Fibroblast of skin of right quadriceps (primary cell): Measurements from ENCODE around the gene VPS13D.
A peak's percentile ranks its signal among the peaks of the same experiment; 100 is the strongest.
"Not testable (repeated sequence)": the region's sequence is repeated elsewhere in the genome, so short reads cannot be mapped to it uniquely, and the experiment has no call there.

ENCODE experiments used
- DNase-seq: peaks from one replicate; pipeline ENCODE4 v3.0.0-alpha.2; 2013

The VPS13D gene

DNA sequence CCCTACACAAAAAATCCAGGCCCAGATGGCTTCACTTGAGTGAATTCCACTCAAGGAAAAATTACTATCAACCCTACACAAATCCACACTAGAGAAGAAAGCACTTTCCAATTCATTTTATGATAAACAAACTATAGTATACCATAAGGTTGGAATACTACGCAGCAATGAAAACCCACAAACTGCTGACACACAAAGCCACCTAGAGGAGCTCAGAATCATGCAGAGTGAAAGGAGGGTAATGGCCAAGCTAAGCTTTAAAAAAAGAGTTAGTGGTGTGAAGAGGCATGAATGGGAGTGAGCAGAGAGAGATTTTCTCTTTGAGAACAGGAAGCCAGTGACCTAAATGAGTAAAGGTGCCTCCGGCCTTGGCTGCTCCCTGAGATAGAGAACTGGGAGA lies 294.4 kb downstream of the VPS13D start:
- DNase-seq, result no peak

DNA sequence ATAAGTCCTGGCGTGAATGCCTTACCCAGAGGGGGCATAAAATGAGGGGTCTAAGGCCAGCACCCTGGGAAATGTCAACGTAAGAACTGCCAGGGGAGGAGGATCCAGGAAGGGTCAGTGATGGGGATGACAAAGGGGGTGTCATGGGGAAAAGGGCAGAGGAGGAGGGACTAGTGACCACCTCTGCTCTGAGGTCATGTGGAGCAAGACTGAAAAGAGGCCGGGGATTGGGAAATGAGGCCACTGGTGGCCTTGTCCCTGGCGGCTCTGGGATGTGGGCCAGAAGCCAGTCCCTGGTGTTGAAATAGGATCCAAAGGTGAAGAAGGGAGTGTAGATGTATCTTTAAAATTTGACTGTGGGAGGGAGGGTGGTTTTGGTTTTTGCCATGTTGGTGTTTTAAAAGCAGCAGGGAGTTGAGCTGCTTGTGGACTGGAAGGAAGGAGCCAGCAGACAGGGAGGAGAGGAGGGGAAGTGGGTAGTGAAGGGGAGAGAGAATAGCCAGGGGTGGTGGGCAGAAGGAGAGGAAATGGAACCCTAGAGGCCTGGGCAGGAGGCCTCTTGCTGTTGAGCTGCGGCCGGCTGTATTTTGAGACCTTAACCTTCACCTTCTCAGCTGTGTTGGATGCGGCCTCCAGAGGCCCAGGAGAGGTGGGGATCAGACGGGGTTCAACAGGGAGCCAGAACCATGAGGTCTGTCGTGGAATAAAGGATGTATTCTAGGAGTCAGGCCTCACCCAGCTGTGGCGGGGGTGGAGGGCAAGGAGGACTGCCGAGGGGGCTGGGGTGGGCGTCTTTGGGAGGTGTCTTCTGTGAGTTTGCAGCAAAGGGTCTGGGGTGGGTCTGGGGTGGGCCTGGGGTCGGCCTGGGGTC lies 295.7 kb downstream of the VPS13D start:
- DNase-seq, result no peak

DNA sequence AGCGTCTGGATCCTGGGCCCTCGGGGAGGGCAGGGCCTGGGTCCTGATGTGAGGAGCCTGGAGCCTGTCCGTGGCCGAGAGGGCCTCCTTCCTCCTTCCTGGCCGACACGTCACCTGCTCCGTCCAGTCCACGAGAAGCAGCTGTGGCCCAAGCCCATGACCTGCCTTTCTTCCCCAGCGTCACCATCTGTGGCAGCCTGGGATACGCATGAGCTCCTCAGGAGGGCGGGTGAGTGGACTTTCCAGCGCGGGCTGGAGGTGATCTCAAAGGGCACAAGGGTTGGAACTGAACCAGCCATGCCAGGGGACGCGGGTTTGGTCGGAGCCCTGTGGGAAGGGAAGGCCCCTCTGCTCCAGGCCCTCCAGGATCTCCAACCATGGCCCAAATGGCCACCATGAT lies 297.7 kb downstream of the VPS13D start:
- no peak for DNase-seq

DNA sequence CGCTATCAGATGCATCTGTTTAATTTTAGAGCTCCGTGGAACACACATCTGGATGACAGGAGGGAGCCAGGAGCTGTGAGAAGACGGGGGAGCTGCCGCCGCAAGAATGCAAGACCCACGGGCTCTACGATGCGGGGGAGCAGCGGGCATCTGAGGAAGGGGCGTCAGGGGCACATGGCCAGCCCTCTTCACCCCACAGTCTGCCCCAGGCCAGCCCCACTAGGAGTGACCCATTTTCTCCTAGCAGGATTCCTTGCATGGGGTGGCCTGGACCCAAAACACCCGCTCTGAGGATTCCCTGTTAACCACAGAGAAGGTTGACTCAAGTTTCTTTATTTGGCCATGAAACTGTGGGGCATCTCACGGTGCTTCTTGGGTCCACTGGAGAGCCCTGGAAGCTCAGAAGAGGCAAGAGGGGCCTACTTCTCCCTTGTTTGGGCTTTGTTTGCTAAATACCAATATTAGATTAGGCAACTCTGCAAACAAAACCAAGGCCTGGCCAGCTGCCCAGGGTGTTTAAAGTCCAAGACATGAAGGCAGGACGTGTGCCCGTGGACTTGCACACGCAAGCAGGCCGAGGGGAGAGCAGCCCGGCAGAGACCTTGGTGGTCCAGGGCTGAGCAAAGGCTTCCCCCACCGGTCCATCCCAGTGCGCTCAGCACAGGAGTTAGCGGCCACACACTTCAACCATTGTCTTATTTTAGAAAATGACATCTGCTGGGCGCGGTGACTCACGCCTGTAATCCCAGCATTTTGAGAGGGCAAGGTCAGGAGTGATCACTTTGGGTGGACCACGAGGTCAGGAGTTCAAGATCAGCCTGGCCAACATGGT lies 298.4 kb downstream of the VPS13D start:
- DNase-seq, result peak; percentile 44

DNA sequence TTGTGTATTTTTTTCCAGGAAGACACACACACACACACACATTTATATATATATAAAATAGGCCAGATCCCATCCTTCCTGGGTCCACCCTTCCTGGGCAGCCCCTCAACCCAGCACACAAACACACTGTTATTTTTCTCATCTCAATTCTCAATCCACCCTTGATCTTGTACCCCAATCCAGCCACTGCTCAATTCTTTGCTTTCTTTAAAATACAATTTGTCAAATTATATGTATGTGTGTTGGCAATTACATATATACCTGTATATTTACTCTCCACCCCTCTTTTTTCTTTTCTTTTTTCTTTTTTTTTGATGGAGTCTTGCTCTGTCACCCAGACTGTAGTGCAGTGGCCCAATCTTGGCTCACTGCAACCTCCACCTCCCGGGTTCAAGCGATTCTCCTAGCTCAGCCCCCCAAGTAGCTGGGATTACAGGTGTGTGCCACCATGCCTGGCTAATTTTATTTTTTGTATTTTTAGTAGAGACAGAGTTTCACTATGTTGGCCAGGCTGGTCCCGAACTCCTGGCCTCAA lies 299.9 kb downstream of the VPS13D start:
- DNase-seq, result no peak

DNA sequence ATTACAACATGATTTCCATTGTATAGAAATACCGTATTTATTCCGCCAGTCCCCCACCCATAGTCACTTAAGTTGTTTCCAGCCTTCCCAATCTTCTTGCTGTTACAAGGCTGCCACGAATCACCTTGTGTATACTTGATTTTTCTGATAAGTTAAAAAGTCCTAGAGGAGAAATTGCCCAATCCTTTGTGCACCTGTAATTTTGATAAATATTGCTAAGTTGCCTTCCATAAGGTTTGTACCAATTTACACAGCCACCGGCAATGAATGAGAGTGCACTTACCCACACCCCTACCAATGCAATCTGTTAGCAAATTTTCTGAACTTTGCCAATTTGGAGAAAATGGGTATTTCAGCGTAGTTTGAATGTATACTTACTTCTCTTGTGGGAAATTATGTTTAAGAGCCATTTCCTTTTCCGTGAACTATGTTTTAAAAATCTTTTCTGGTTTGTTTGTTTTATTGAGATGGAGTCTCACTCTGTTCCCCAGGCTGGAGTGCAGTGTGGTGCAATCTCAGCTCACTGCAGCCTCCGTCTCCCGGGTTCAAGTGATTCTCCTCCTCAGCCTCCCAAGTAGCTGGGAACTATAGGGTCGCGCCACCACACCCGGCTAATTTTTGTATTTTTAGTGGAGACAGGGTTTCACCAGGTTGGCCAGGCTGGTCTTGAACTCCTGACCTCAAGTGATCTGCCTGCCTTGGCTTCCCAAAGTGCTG lies 300.8 kb downstream of the VPS13D start:
- no peak for DNase-seq

DNA sequence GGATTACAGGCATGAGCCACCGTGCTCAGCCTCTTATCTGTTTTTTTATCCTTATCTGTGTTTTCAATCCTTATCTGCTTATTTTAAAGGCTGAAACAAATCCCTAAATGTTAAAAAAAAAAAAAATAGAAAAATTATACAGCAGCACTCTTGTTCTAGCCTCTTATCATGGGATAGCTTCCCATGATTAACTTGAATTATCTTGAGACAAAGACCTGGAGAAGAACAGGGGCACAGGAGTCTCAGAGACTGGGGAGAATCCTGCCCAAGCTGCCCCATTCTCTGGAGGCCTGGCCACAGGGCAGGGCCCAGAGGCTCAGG lies 301.3 kb downstream of the VPS13D start:
- DNase-seq, result no peak

DNA sequence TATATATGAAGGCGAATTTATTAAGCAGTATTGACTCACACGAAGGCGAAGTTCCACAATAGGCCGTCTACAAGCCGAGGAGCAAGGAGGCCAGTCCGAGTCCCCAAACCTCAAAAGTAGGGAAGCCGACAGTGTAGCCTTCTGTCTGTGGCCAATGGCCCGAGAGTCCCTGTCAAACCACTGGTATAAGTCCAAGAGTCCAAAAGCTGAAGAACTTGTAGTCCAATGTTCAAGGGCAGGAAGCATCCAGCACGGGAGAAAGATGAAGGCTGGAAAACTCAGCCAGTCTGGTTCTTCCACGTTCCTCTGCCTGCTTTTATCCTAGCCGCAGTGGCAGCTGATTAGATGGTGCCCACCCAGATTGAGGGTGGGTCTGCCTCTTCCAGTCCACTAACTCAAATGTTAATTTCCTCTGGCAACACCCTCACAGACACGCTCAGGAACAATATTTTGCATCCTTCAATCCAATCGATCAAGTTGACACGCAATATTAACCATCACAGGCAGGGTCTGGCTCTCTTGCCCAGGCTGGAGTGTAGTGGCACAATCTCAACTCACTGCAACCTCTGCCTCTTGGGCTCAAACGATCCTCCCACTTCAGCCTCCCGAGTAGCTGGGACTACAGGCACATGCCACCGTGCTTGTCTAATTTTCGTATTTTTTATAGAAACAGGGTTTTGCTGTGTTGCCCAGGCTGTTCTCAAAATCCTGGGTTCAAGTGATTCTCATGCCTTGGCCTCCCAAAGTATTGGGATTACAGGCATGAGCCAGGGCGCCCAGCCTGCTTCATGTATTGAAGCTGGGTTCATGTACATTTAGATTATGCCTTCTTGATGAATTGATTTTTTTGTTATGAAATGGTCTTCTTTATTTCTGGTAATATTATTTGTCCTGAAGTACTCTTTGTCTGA lies 302.8 kb downstream of the VPS13D start:
- no peak for DNase-seq

DNA sequence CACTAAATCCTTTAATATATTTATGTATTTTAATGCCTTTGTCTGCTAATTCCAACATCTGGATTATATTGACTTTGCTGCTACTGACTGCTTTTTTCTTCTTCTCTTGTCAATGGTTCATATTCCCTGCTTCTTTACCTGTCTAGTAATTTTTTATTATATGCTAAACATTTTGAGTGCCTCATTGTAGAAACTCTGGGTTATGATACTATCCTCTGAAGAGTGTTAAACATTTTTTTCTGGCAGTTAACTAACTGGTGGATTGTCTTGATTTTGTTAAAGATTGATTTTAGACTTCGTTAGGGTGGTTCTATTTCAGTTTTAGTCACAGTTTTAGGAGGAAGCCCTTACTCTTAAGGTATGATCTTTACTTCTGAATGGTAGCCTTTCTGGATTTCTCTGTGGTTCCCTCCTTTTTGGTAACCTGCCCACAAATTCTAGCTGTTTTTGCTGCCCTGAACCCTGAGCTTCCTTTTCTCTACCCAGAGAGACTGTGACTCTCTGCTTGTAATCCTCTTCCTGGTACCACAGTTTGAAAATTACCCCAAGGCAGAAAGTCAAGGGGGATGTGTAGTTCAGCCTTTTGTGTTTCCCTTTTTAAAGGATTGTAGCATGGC lies 306.3 kb downstream of the VPS13D start:
- DNase-seq, result no peak

DNA sequence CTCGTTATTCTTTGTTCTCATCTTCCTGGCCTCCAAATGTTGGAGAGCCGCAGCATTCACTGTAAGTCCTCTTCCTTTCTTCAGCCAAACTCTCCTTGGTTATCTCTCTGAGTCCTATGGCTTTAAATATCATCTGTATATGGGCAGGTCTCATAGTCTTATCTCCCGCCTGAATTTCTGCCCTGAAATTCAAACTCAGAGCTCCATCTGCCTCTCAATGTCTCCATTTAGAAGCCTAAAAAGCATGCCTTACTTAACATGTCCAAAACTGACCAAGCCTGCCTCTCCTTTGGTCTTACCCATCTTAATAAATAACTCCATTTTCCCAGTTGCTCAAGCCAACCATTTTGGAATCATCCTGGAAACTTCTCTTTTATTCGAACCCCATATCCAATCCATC lies 307.5 kb downstream of the VPS13D start:
- no peak for DNase-seq

DNA sequence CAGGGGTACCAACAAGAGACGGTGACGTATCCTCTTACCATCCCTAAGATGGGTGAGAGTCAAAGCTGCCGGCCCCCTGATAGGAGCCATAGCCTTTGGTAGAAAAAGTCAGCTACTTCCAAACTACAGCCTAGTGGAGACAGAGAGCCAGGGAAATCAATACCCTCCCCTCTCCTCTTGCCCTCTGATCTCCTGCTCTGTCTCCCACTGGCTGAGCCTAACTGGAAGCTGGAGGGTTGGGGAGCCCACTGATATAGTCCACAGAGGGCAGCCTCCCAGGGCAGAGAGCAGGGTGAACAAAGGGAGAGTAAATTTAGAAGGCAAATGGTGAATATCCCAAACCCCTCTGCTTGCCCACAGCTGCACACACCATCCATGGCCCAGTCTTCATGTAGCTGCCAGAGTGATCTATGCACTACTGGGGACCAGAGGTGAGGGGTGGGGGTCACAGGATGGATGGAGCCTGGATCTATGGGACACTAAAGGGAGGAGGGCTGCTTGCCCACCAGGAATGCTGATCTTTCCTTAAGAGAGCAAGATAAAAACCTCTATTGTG lies 308.2 kb downstream of the VPS13D start:
- DNase-seq, result no peak

DNA sequence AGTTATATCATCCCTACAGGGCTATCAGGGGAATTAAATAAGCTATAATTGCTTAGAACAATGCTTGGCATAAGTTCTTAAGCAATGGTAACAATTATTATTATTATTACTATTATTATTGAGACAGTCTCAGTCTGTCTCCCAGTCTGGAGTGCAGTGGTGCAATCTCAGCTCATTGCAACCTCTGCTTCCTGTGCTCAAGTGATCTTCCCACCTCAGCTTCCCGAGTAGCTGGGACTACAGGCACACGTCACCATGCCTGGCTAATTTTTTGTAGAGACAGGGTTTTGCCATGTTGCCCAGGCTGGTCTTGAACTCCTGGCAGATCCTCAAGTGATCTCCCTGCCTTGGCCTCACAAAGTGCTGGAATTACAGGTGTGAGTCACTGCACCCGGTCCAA lies 308.7 kb downstream of the VPS13D start:
- DNase-seq, result not testable (repeated sequence)

DNA sequence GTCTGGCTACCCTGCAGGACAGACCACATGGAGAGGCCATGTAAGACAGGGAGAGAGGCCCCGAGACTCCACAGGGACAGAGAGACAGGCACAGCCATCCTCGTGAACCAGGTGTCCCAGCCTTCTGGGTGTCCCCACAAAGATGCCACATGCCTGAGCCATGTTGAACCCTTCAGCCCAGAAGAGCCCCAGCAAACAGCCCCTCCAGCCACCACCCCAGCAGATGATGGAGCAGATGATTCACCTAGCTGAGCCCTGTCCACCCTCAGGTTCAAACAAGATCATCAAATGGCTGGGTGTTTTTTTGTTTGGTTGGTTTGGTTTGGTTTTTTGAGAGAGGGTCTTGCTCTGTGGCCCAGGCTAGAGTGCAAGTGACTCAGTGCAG lies 309.5 kb downstream of the VPS13D start:
- DNase-seq, result no peak

DNA sequence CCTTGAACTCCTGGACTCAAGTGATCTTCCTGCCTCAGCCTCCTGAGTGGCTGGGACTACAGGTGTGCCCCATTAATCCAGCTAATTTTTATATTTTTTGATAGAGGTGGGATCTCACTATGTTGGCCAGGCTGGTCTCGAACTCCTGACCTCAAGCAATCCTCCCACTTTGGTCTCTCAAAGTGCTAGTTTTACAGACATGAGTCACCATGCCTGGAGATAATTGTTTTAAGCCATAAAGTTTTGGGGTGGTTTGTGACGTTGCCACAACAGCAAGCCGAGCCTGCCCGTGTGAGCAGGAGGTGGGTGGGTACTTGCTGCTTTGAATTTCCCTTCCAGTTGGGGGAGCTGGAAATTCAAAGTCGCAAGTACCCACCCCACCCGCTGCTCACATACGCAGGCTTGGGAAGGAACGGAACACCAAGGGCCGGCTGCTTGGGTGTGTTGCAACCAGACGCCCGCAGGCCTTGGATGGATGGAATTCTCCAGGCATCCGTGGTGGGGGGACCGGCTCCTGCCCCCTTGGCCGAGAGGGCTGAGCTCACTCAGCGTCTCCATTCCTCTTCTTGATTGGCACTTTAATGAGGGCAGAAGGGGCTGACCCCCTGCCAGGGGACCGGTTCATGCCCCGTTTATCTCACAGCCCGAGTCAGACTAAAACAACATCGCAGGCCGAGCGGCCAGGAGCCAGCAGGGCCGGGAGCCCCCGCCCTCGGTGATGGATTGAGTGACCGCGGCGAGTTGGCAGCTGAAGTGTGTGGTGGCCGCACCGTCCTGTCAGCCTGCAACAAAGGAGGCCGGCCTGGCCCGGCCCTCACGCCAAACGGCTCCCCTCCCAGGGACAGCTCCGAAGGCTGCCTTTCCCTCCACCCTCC lies 310.1 kb downstream of the VPS13D start:
- peak; percentile 88 for DNase-seq

DNA sequence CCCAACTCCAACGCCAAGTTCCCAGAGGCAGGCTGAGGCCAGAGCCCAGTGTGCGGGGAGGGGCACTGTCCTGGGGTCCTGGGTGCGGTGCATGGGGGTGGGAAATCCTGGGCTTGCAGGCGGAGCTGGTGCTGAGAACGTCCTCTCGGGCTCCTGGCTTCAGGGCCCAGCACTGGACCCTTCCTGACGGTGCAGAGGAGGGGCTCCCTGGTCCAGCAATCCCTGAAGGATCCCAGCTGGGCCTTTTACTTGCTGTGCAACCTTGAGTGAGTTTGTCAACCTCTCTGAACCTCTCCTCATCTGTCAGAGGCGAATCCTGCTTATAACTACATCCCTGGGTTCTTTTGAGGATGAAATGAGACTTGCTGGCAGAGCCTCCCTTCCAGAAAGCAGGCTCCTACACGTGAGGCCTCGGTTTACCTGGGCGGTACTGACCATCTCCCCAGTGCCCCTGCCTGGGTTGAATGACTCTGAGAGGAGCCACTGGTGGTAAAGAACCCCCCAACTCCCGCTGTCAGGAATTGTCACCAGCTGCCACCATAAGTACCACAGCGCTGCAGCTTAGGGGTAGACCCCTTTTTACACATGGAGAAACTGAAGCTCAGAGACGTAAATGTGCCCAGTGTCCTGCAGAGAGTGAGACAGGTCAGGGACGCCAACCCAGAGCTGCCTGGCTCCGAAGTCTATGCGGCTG lies 310.9 kb downstream of the VPS13D start:
- DNase-seq, result no peak

DNA sequence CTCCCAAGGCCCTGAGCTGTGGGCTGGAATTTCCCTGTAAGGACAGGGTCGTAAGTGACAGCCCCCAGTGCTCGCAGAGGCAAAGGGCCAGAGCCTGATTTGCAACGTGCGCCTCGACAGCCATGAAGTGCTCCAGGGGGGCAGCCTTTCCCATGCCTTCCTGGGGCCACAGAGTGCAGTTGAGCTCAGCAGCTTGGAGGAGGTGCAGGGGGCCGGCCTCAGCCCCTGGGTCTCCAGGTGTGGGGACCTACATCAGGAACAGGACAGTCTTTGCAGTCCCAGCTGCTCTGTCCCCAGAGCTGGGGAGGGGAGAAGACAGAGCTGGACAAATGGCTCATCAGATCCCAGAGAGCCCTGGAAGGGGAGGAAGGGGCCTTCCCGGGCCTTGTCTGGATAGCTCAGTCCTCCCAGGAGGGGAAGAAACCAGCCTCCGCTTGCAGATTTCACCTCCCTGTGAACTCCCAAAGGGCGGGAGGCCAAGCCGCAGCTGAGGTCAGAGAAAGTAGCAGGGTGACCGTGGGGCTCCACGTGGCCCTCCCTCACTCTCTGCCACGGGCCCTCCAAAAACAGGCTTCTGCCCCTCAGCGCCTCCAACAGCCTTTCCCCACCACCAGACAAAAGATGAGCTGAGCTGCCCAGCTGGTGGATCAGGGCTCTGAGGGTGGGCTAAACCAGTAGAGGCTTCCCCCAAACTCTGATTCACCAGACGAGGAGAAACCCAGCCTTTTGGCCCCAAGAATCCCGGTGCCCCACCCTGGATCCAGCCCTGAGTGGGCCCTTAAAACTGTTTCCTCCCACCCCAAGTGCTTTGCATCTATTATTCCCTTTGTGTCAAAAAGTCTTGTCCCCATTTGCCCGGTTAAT lies 311.7 kb downstream of the VPS13D start:
- peak; percentile 60 for DNase-seq

DNA sequence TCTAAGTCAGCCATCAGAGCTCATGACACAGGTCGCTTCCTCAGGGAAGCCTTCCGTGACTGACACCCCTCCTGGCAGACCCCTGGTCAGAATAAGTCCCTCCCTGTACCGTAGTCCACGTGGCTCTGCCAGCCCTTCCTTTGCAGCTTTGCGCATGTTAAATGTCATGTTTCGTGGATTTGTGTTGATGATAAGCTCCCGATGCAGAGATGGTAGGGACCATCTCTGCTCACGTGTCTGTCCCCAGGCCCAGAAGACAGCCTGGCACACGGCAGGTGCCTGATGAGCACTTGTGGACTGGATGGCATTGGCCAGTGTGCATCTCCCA lies 312.3 kb downstream of the VPS13D start:
- no peak for DNase-seq

DNA sequence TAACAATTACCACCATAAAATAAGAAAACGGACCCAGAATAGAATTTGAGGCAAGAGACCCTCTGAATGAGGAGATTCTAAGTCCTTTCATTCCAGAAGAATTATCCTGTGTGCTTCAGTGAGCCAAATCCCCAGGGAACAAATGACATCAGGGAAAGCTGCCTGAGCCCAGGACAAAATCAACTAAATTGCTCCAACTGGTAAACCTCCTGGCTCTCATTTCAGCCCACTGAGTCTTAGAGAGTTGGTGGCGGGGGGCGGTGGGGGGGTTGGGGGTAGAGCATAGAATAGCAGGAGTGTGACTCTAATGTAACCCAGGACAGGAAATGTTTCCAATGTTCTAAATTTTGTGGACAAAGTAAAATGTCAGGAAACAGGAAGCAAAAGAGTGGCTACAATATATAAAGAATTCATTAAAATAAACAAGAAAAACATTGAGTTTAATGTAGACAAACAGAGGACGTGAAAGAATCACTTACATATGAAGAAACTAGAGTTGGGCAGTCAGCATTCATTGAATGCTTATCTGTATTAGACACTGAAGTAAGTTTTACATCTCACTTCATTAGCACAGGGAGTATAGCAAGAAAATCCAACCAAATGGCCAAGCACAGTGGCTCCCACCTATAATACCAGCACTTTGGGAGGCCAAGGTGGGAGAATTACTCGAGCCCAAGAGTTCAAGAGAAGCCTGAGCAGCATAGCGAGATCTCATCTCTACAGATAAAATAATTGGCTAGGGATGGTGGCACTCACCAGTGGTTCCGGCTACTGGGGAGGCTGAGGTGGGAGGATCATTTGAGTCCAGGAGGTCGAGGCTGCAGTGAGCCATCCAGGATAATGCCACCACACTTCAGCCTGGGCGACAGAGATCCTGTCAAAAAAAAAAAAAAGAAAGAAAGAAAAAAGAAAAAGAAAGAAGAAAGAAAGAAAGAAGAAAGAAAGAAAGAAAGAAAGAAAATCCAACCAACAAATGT lies 313.1 kb downstream of the VPS13D start:
- DNase-seq, result no peak
